ENCODE data around the gene FMN1.

GRCh38 chr15:32956006-32956405, 238.5 kb downstream of the FMN1 start:
- TF ChIP-seq EGR1 (IDR thresholded peaks at IDR 0.05) (no peak), MAX (IDR thresholded peaks at IDR 0.05) (no peak), CEBPB (IDR thresholded peaks at IDR 0.05) (no peak), TAF1 (IDR thresholded peaks at IDR 0.05; ENCODE audit: low read depth) (no peak), RAD21 (IDR thresholded peaks at IDR 0.05; ENCODE audit: low read depth) (peak; percentile 63), YY1 (IDR thresholded peaks at IDR 0.05; ENCODE audit: low read depth) (no peak), FOXM1 (IDR thresholded peaks at IDR 0.05; ENCODE audit: borderline replicate concordance, low read depth) (no peak)

All from Ishikawa (cell line).